Nephron (organoid): ENCODE measurements around the gene C1GALT1.

Source experiments
- H3K27ac Mint-ChIP-seq, 3 experiments: 2 replicates each; pipeline ENCODE4 v1.8.0; 2020; ENCODE audit warnings: mixed read lengths in 3 of 3, mild to moderate bottlenecking in 2 of 3, moderate library complexity in 1 of 3
- H3K27me3 Mint-ChIP-seq: 2 replicates; pipeline ENCODE4 v1.8.0; 2021; ENCODE audit warnings: low read depth, mild to moderate bottlenecking, moderate library complexity, mixed read lengths
- H3K36me3 Mint-ChIP-seq: 2 replicates; pipeline ENCODE4 v1.8.0; 2020; ENCODE audit warnings: low read depth, mixed read lengths
- H3K4me1 Mint-ChIP-seq: 2 replicates; pipeline ENCODE4 v1.8.0; 2020; ENCODE audit warnings: mixed read lengths
- H3K4me3 Mint-ChIP-seq, 3 experiments: 2 replicates each; pipeline ENCODE4 v1.8.0; 2020; ENCODE audit warnings: mild to moderate bottlenecking in 3 of 3, mixed read lengths in 3 of 3, moderate library complexity in 2 of 3
- H3K9me3 Mint-ChIP-seq: 2 replicates; pipeline ENCODE4 v1.8.0; 2020; ENCODE audit warnings: mixed read lengths
- CTCF ChIP-seq, 3 experiments: fragments of 200-600 bp; sonication (generic); IDR thresholded peaks; one replicate each; pipeline ENCODE4 v1.5.0; 2021; ENCODE audit warnings: antibody characterized with exemption in 3 of 3; ENCODE audit not compliant: unreplicated experiment in 3 of 3

Gene C1GALT1

GRCh38 chr7:7293092-7293491 is 110.7 kb downstream of the C1GALT1 start:
- no peak overlapping the region for H3K4me3 Mint-ChIP-seq
- no peaks in the 10 kb centered on the region for H3K27me3 Mint-ChIP-seq
- H3K27ac Mint-ChIP-seq: no peak overlapping the region
- TF ChIP-seq CTCF (IDR thresholded peaks at IDR 0.05; ENCODE audit: unreplicated experiment in 3 of 3): no peak
- no peaks in the 10 kb centered on the region for H3K4me1 Mint-ChIP-seq
- H3K9me3 Mint-ChIP-seq: peaks cover 4% of the 10 kb centered on the region
- no peaks in the 10 kb centered on the region for H3K36me3 Mint-ChIP-seq

GRCh38 chr7:7294911-7295310 is 112.6 kb downstream of the C1GALT1 start:
- Mint-ChIP-seq H3K36me3 (no peaks in the 10 kb centered on the region), H3K27ac (no peak overlapping the region), H3K9me3 (peaks cover 4% of the 10 kb centered on the region), H3K4me3 (no peak overlapping the region), H3K27me3 (no peaks in the 10 kb centered on the region), H3K4me1 (no peaks in the 10 kb centered on the region)
- no peak for TF ChIP-seq CTCF (IDR thresholded peaks at IDR 0.05; ENCODE audit: unreplicated experiment in 3 of 3)
